HG03066 (cell line): ENCODE results near the gene PTPRB.

Experiments used
- ATAC-seq: cut with Tn5 transposase; IDR thresholded peaks from one replicate; pipeline ENCODE4 v1.9.1; 2021; ENCODE audit warnings: low read depth; ENCODE audit not compliant: unreplicated experiment

Gene PTPRB

GRCh38 chr12:70469221-70469820 lies 167.9 kb downstream of the PTPRB start:
- ATAC-seq = no peak

- ATAC-seq = no peak
These were observed 168.5 kb downstream of the PTPRB start for GRCh38 chr12:70468741-70469140.

- ATAC-seq = no peak
These were observed 169.1 kb downstream of the PTPRB start for GRCh38 chr12:70467918-70468733.

- no peak for ATAC-seq
These were observed 169.8 kb downstream of the PTPRB start for GRCh38 chr12:70467476-70467875.

- ATAC-seq = no peak
These were observed 170.5 kb downstream of the PTPRB start for GRCh38 chr12:70466753-70467152.
